T-helper 2 cell (primary cell): ENCODE data around the gene PTH.

Experiments used
- DNase-seq, 5 experiments: peaks; one replicate each; pipeline versions ENCODE4 v3.0.0 to v3.0.0-alpha.2; 2012 to 2022

The PTH gene

GRCh38 chr11:13448876-13449275, 46.9 kb downstream of the PTH start:
- no peak for DNase-seq

- DNase-seq, result no peak
Measured at GRCh38 chr11:13446444-13446843, 49.4 kb downstream of the PTH start.

GRCh38 chr11:13445588-13445987, 50.2 kb downstream of the PTH start:
- no peak for DNase-seq
